ENCODE data around the gene ZNF280A.
A peak's percentile ranks its signal among the peaks of the same experiment; 100 is the strongest.

DNA sequence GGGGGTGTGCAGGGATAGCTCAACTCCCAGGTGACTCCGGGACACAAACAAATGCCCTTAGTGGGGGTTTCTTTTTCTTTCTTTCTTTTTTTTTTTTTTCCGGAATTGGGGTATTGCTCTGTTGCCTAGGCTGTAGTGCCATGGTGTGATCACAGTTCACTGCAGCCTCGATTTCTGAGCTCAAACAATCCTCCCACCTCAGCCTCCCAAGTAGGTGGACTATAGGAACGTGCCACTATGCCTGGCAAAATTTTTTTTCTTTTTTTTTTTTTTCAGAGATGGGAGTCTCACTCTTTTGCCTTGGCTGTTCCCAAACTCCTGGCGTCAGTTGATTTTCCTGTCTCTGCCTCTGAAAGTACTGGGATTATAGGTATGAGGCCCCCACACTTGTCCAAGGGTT lies 13.8 kb upstream of the ZNF280A start:
- TF ChIP-seq MTF1 (CRISPR knock-in tag; IDR thresholded peaks at IDR 0.05; ENCODE audit: borderline replicate concordance): 0 out of 2 replicates have a peak, but pooled peaks have one; percentile 54
- no peak for TF ChIP-seq GATA2 (CRISPR knock-in tag; IDR thresholded peaks at IDR 0.05)
- TF ChIP-seq, protein P1, sequence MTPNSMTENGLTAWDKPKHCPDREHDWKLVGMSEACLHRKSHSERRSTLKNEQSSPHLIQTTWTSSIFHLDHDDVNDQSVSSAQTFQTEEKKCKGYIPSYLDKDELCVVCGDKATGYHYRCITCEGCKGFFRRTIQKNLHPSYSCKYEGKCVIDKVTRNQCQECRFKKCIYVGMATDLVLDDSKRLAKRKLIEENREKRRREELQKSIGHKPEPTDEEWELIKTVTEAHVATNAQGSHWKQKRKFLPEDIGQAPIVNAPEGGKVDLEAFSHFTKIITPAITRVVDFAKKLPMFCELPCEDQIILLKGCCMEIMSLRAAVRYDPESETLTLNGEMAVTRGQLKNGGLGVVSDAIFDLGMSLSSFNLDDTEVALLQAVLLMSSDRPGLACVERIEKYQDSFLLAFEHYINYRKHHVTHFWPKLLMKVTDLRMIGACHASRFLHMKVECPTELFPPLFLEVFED (CRISPR knock-in tag; conservative IDR thresholded peaks at IDR 0.05): no peak
- no peak for TF ChIP-seq SMC3 (conservative IDR thresholded peaks at IDR 0.05; ENCODE audit: insufficient read depth, low read depth, low read length)
- TF ChIP-seq, protein P2, sequence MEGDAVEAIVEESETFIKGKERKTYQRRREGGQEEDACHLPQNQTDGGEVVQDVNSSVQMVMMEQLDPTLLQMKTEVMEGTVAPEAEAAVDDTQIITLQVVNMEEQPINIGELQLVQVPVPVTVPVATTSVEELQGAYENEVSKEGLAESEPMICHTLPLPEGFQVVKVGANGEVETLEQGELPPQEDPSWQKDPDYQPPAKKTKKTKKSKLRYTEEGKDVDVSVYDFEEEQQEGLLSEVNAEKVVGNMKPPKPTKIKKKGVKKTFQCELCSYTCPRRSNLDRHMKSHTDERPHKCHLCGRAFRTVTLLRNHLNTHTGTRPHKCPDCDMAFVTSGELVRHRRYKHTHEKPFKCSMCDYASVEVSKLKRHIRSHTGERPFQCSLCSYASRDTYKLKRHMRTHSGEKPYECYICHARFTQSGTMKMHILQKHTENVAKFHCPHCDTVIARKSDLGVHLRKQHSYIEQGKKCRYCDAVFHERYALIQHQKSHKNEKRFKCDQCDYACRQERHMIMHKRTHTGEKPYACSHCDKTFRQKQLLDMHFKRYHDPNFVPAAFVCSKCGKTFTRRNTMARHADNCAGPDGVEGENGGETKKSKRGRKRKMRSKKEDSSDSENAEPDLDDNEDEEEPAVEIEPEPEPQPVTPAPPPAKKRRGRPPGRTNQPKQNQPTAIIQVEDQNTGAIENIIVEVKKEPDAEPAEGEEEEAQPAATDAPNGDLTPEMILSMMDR (IDR thresholded peaks at IDR 0.05 in 2 of 3, conservative IDR thresholded peaks at IDR 0.05 in 1 of 3; ENCODE audit: insufficient read depth in 2 of 3, low read depth in 1 of 3, low read length in 3 of 3): no peak
- TF ChIP-seq CHD4 (IDR thresholded peaks at IDR 0.05; ENCODE audit: insufficient read depth, insufficient replicate concordance, low read depth, low read length, poor library complexity, severe bottlenecking): no peak
- TF ChIP-seq HDGF (IDR thresholded peaks at IDR 0.05): no peak
- TF ChIP-seq ZNF12 (CRISPR knock-in tag; IDR thresholded peaks at IDR 0.05): no peak
- TF ChIP-seq E2F3 (CRISPR knock-in tag; IDR thresholded peaks at IDR 0.05): no peak

All from K562 (cell line).